HG03342 (cell line): ENCODE measurements around the gene KIF5C.

Experiments used
- ATAC-seq: cut with Tn5 transposase; IDR thresholded peaks from one replicate; pipeline ENCODE4 v1.9.1; 2021; ENCODE audit warnings: mild to moderate bottlenecking, moderate library complexity; ENCODE audit not compliant: unreplicated experiment

Gene KIF5C

GRCh38 chr2:149068225-149068995 is 193.4 kb downstream of the KIF5C start:
- ATAC-seq: no peak

- no peak for ATAC-seq
Observed at GRCh38 chr2:149068996-149069888, 194.2 kb downstream of the KIF5C start.

- no peak for ATAC-seq
Observed at GRCh38 chr2:149070681-149071320, 195.8 kb downstream of the KIF5C start.

- no peak for ATAC-seq
Observed at GRCh38 chr2:149075105-149075504, 200.1 kb downstream of the KIF5C start.

- no peak for ATAC-seq
Observed at GRCh38 chr2:149075853-149076252, 200.8 kb downstream of the KIF5C start.
